K562 (cell line): ENCODE measurements around the gene HNMT. TPM values are rescaled to one million over a fixed set of nuclear protein-coding genes. Genes with fewer than 3 reads are reported as not detected.

ENCODE experiments used
- ATAC-seq: fragments of 200-7000 bp; cut with Tn5 transposase; 3 replicates; pipeline ENCODE4 v1.9.1; 2020; ENCODE audit warnings: moderate library complexity
- BruUV-seq: library from RNA; stranded (reverse); fragments of 400-500 nt; replicated peaks from 2 replicates; lab custom pipeline; 2021; lab: Mats Ljungman, UMichigan
- CTCF ChIA-PET: fragments of 300-600 bp; formaldehyde crosslinking; extraction: SDS; loops from one replicate; lab custom pipeline; 2021; ENCODE audit warnings: low intra/inter-chr PET ratio; lab: Yijun Ruan, JAX
- POLR2A ChIA-PET: fragments of 300-600, 350-650 bp; sonication (Branson Sonifier 250); formaldehyde crosslinking; extraction: SDS; loops from one replicate; lab custom pipeline; 2021; ENCODE audit warnings: antibody characterized with exemption, inconsistent platforms; lab: Yijun Ruan, JAX
- DNase-seq, 4 experiments: peaks; one replicate each; pipeline versions ENCODE4 v3.0.0 to v3.0.0-alpha.2; 2011 to 2018; ENCODE audit warnings: low spot score in 3 of 4, mixed read lengths in 3 of 4; ENCODE audit errors: extremely low read depth in 1 of 4
- FAIRE-seq: peaks from 2 replicates; lab custom pipeline; 2011; peaks lifted over from hg19 to GRCh38; lab: Jason Lieb, UNC
- H2AFZ ChIP-seq: 2 replicates; pipeline ENCODE4 v1.6.0; 2011; ENCODE audit warnings: low read depth, low read length, control low read depth, inconsistent platforms
- H3K27ac ChIP-seq: fragments of 200-600 bp; 3 replicates; pipeline ENCODE4 v1.8.0; 2011; ENCODE audit warnings: low read depth, mild to moderate bottlenecking, control low read depth, inconsistent platforms, low read length, moderate library complexity, mixed read lengths; ENCODE audit errors: extremely low read depth
- H3K27me3 ChIP-seq, 2 experiments: fragments of 300-600 bp in 1 of 2; 2 replicates in 1 of 2; 3 replicates in 1 of 2; pipeline versions ENCODE4 v1.6.0 to v1.8.0; 2011; ENCODE audit warnings: inconsistent platforms in 2 of 2, low read length in 2 of 2, mild to moderate bottlenecking in 1 of 2, mixed read lengths in 1 of 2, moderate library complexity in 1 of 2; ENCODE audit not compliant: control insufficient read depth in 2 of 2, insufficient read depth in 2 of 2
- H3K36me3 ChIP-seq: fragments of 300-600 bp; 3 replicates; pipeline ENCODE4 v1.8.0; 2011; ENCODE audit warnings: mild to moderate bottlenecking, low read length, inconsistent platforms; ENCODE audit not compliant: control insufficient read depth, insufficient read depth
- H3K4me1 ChIP-seq, 2 experiments: fragments of 200-600 bp in 1 of 2; replicated peaks in 1 of 2; 2 replicates in 1 of 2; 3 replicates in 1 of 2; pipeline versions ENCODE4 v1.5.1 to v1.8.0; 2011; ENCODE audit warnings: inconsistent platforms in 2 of 2, low read length in 2 of 2, mild to moderate bottlenecking in 1 of 2, mixed read lengths in 1 of 2, moderate library complexity in 1 of 2; ENCODE audit not compliant: control insufficient read depth in 2 of 2, insufficient read depth in 2 of 2
- H3K4me2 ChIP-seq: 2 replicates; pipeline ENCODE4 v1.6.1; 2011; ENCODE audit warnings: low read length, control low read depth, inconsistent platforms, mixed read lengths; ENCODE audit not compliant: insufficient read depth
- H3K4me3 ChIP-seq: fragments of 200-600 bp; sonication (generic), shearing (Covaris generic); 2 replicates; pipeline ENCODE4 v1.5.1; 2016; ENCODE audit warnings: control low read depth, inconsistent platforms
- H3K79me2 ChIP-seq: fragments of 200-600 bp; 3 replicates; pipeline ENCODE4 v1.8.0; 2011; ENCODE audit warnings: low read length, inconsistent platforms; ENCODE audit not compliant: control insufficient read depth, insufficient read depth
- H3K9ac ChIP-seq, 2 experiments: 2 replicates each; pipeline versions ENCODE4 v1.6.0 to v1.6.1; 2011; ENCODE audit warnings: low read depth in 2 of 2, low read length in 2 of 2, control low read depth in 1 of 2, inconsistent platforms in 1 of 2, mild to moderate bottlenecking in 1 of 2, mixed read lengths in 1 of 2; ENCODE audit not compliant: insufficient read depth in 1 of 2
- H3K9me1 ChIP-seq: one replicate; pipeline ENCODE4 v1.6.0; 2011; ENCODE audit warnings: inconsistent platforms, mild to moderate bottlenecking, low read length, moderate library complexity; ENCODE audit not compliant: control insufficient read depth, insufficient read depth
- H3K9me3 ChIP-seq: replicated peaks from 2 replicates; pipeline ENCODE4 v1.5.1; 2011; ENCODE audit warnings: low read depth, low read length, inconsistent platforms; ENCODE audit not compliant: control insufficient read depth, insufficient read depth
- H4K20me1 ChIP-seq: replicated peaks from 2 replicates; pipeline ENCODE4 v1.6.1; 2011; ENCODE audit warnings: low read length, inconsistent platforms, mixed read lengths; ENCODE audit not compliant: control insufficient read depth, insufficient read depth
- FOXK2 ChIP-seq, 2 experiments: fragments of 450-650 bp; IDR thresholded peaks in 1 of 2; conservative IDR thresholded peaks in 1 of 2; 2 replicates each; pipeline ENCODE4 v1.6.1; 2016; ENCODE audit warnings: low read depth in 2 of 2, mild to moderate bottlenecking in 1 of 2
- NCOA2 ChIP-seq, 2 experiments: fragments of 450-650 bp; IDR thresholded peaks; 2 replicates each; pipeline ENCODE4 v1.6.1; 2018; ENCODE audit warnings: mild to moderate bottlenecking in 2 of 2, moderate library complexity in 1 of 2; ENCODE audit not compliant: partially characterized antibody in 2 of 2
- PHTF2 ChIP-seq: fragments of 250-450 bp; sonication (Bioruptor Pico); IDR thresholded peaks from 2 replicates; pipeline ENCODE4 v1.5.0; 2021; ENCODE audit warnings: mild to moderate bottlenecking
- WGBS: fragments of 100-300 bp; shearing (Covaris generic); methylation state at CpG from one replicate; pipeline ENCODE4 v1.1.6; 2016; ENCODE audit warnings: low coverage, mixed read lengths; ENCODE audit not compliant: insufficient coverage; ENCODE audit errors: missing lambda C conversion rate; 5-methylcytosine and 5-hydroxymethylcytosine counted together
- in situ Hi-C: fragments of 300-500 bp; cut with MboI; formaldehyde crosslinking; loops from 4 replicates; pipeline ENCODE4 v1.15.0; 2018; ENCODE audit warnings: inconsistent platforms, mixed read lengths
- intact Hi-C: fragments of 100-400 bp; cut with micrococcal nuclease; formaldehyde crosslinking; loops from 2 replicates; pipeline ENCODE4 v1.14.2; 2022
- polyA plus RNA-seq, 8 experiments: library from polyadenylated mRNA; depleted of rRNA in 4 of 8; stranded (reverse) in 5 of 8; unstranded in 3 of 8; fragments of >200 nt; fragmentation: Nextera tagmentation in 2 of 8; fragmentation: Illumina TruSeq in 1 of 8; extraction: Ambion mirVana in 2 of 8; extraction: Trizol in 1 of 8; gene quantifications; 2 replicates each; pipeline versions ENCODE4 v1.2.1 to v1.2.3, GENCODE V29; 2011 to 2014; ENCODE audit warnings: inconsistent platforms in 1 of 8, missing spikeins in 1 of 8
- total RNA-seq, 7 experiments: library from RNA; depleted of rRNA in 6 of 7; stranded (reverse); fragments of >200 nt in 6 of 7; fragmentation: Illumina TruSeq in 2 of 7; extraction: Trizol in 2 of 7; gene quantifications; 2 replicates each; pipeline versions ENCODE4 v1.2.1 to v1.2.3, GENCODE V29; 2011 to 2021; ENCODE audit warnings: low replicate concordance in 1 of 7
- TF ChIP-seq, protein P1 (sequence below): fragments of 250-450 bp; sonication (Bioruptor Pico); IDR thresholded peaks from 2 replicates; pipeline ENCODE4 v1.5.0; 2022; ENCODE audit warnings: mild to moderate bottlenecking

Gene HNMT
- total and polyA plus RNA-seq, 9 of the 15 experiments (the other 6 are each of a cell fraction or from before 2014, with no cell fraction given), result 3.1 to 10.9 (median 5.3) TPM

DNA sequence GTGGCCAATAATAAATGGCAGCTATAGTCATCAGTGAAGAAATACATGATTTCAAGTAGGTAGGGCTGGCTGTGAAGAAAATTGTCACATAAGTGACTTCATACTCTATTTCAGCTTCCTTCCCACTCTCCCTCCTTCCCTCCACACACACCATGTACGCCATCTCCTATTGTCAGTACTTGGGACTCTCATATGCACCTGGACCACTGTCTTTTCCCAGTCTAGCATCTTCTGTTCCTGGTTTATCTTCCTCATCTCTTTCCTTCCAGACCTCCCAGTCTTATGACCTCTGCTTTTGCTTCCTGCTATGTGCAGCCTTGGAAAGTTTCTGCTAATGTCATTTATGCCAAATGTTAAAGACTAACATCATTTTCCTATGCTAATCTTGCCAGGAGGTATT, 35.0 kb downstream of the HNMT start:
- H3K27me3 ChIP-seq, result no peaks in the 10 kb centered on the region
- 25% methylated on average over 1 of the region's 1 CpG for WGBS
- FAIRE-seq (no peak), ATAC-seq (no peak), DNase-seq (no peak)
- no peaks in the 10 kb centered on the region for H3K36me3 ChIP-seq
- no peak overlapping the region for H3K27ac ChIP-seq
- no peak overlapping the region for H3K9ac ChIP-seq
- intact Hi-C loops (no loop called here), in situ Hi-C loops (no loop called here)
- H3K79me2 ChIP-seq, result no peaks in the 10 kb centered on the region
- H3K4me2 ChIP-seq, result no peak overlapping the region
- BruUV-seq, result no TSS peak
- no peak overlapping the region for H2AFZ ChIP-seq
- no peak for TF ChIP-seq NCOA2 (IDR thresholded peaks at IDR 0.05; ENCODE audit: partially characterized antibody in 2 of 2)
- TF ChIP-seq, protein P1, sequence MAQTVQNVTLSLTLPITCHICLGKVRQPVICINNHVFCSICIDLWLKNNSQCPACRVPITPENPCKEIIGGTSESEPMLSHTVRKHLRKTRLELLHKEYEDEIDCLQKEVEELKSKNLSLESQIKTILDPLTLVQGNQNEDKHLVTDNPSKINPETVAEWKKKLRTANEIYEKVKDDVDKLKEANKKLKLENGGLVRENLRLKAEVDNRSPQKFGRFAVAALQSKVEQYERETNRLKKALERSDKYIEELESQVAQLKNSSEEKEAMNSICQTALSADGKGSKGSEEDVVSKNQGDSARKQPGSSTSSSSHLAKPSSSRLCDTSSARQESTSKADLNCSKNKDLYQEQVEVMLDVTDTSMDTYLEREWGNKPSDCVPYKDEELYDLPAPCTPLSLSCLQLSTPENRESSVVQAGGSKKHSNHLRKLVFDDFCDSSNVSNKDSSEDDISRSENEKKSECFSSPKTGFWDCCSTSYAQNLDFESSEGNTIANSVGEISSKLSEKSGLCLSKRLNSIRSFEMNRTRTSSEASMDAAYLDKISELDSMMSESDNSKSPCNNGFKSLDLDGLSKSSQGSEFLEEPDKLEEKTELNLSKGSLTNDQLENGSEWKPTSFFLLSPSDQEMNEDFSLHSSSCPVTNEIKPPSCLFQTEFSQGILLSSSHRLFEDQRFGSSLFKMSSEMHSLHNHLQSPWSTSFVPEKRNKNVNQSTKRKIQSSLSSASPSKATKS (CRISPR knock-in tag), result no peak
- no peak for TF ChIP-seq PHTF2
- no peak for TF ChIP-seq FOXK2 (conservative IDR thresholded peaks at IDR 0.05 in 1 of 2, IDR thresholded peaks at IDR 0.05 in 1 of 2; ENCODE audit: low read depth in 2 of 2)
- CTCF ChIA-PET, result no interaction called here
- no peaks in the 10 kb centered on the region for H4K20me1 ChIP-seq
- no peaks in the 10 kb centered on the region for H3K4me1 ChIP-seq
- no peak overlapping the region for H3K4me3 ChIP-seq
- H3K9me3 ChIP-seq, result no peaks in the 10 kb centered on the region
- H3K9me1 ChIP-seq, result no peaks in the 10 kb centered on the region
- POLR2A ChIA-PET, result interaction anchor here (1.1 kb wide), 1 partner anchor 10 kb away, joined by 3 read pairs; no protein-coding TSS in a partner anchor
